Small intestine (tissue), 7 donors: Measurements from ENCODE around the gene MAP3K20. TPM values are rescaled to one million over a fixed set of nuclear protein-coding genes. Genes with fewer than 3 reads are reported as not detected.
"Not testable (repeated sequence)": the region's sequence is repeated elsewhere in the genome, so short reads cannot be mapped to it uniquely, and the experiment has no call there.

Experiments used
- DNase-seq, 2 donors: peaks; one replicate each; pipeline versions ENCODE4 v3.0.0 to v3.0.0-alpha.2; 2013
- FAIRE-seq: peaks from 2 replicates; lab custom pipeline; 2012; peaks lifted over from hg19 to GRCh38; lab: Jason Lieb, UNC
- H3K27ac ChIP-seq, 3 donors: one replicate each; pipeline ENCODE4 v1.5.1; 2013; ENCODE audit warnings: low read length in 2 of 3, mild to moderate bottlenecking in 2 of 3, control low read depth in 1 of 3, inconsistent platforms in 1 of 3, low read depth in 1 of 3, moderate library complexity in 1 of 3
- H3K27me3 ChIP-seq, 3 donors: one replicate each; pipeline ENCODE4 v1.6.1; 2013; ENCODE audit warnings: low read length in 3 of 3, inconsistent platforms in 1 of 3; ENCODE audit not compliant: control insufficient read depth in 3 of 3, insufficient read depth in 3 of 3
- H3K36me3 ChIP-seq, 3 donors: one replicate each; pipeline ENCODE4 v1.6.1; 2013; ENCODE audit warnings: low read length in 3 of 3, inconsistent platforms in 1 of 3, low read depth in 1 of 3, mild to moderate bottlenecking in 1 of 3, moderate library complexity in 1 of 3; ENCODE audit not compliant: control insufficient read depth in 3 of 3, insufficient read depth in 2 of 3
- H3K4me1 ChIP-seq, 3 donors: one replicate each; pipeline ENCODE4 v1.6.1; 2013; ENCODE audit warnings: low read length in 2 of 3, inconsistent platforms in 1 of 3, low read depth in 1 of 3, mild to moderate bottlenecking in 1 of 3, moderate library complexity in 1 of 3; ENCODE audit not compliant: control insufficient read depth in 3 of 3, insufficient read depth in 2 of 3
- H3K4me3 ChIP-seq, 3 donors: one replicate each; pipeline ENCODE4 v1.5.1; 2013; ENCODE audit warnings: low read length in 3 of 3, control low read depth in 1 of 3, inconsistent platforms in 1 of 3, low read depth in 1 of 3, mild to moderate bottlenecking in 1 of 3, moderate library complexity in 1 of 3
- H3K9me3 ChIP-seq, 2 donors: one replicate each; pipeline ENCODE4 v1.6.1; 2013; ENCODE audit warnings: low read depth in 1 of 2, low read length in 1 of 2; ENCODE audit not compliant: control insufficient read depth in 2 of 2, insufficient read depth in 1 of 2
- WGBS, 3 donors: extraction: QIAGEN DNeasy Blood & Tissue Kit; methylation state at CpG; one replicate each; pipeline ENCODE4 v1.1.7; 2013; 5-methylcytosine and 5-hydroxymethylcytosine counted together
- polyA plus RNA-seq, 4 donors: library from polyadenylated mRNA; stranded (reverse) in 3 of 4; unstranded in 1 of 4; fragments of 200-250 nt in 3 of 4; fragments of 120-200 nt in 1 of 4; gene quantifications; one replicate each; pipeline versions ENCODE4 v1.2.1 to v1.2.3, GENCODE V29; 2013
- donor health status: healthy with polysubstance abuse.
- donor health status: control.
- donor health status: control.
- donor health status: Bipolar disorder and iron deficiency.
- donor health status: healthy.

Gene MAP3K20
- polyA plus RNA-seq, 4 donors, result 2.0 to 24.5 (median 13.5) TPM

- Histone ChIP-seq H3K4me1 (no peaks in the 10 kb centered on the region), H3K27me3 (no peaks in the 10 kb centered on the region), H3K9me3 (no peaks in the 10 kb centered on the region), H3K4me3 (no peak overlapping the region), H3K36me3 (peaks cover 0 to 10% (median 0%) of the 10 kb centered on the region in 3 donors), H3K27ac (no peak overlapping the region)
- FAIRE-seq (no peak), DNase-seq (no peak)
Measured at GRCh38 chr2:173117678-173118077, 42.0 kb downstream of the MAP3K20 start.

GRCh38 chr2:173118395-173118794 is 42.7 kb downstream of the MAP3K20 start:
- Histone ChIP-seq H3K36me3 (peaks cover 0 to 10% (median 0%) of the 10 kb centered on the region in 3 donors), H3K4me3 (no peak overlapping the region), H3K27ac (no peak overlapping the region), H3K27me3 (no peaks in the 10 kb centered on the region), H3K4me1 (no peaks in the 10 kb centered on the region), H3K9me3 (no peaks in the 10 kb centered on the region)
- 94 to 95% (median 95%) methylated on average over 1 of the region's 1 CpG for WGBS, 3 donors
- FAIRE-seq (no peak), DNase-seq (no peak)

- peaks cover 0 to 11% (median 0%) of the 10 kb centered on the region in 3 donors for H3K36me3 ChIP-seq
- H3K4me3 ChIP-seq, result no peak overlapping the region
- no peaks in the 10 kb centered on the region for H3K4me1 ChIP-seq
- no peak overlapping the region for H3K27ac ChIP-seq
- 50 to 60% (median 54%) methylated on average over 5 of the region's 5 CpGs for WGBS, 3 donors
- no peak for FAIRE-seq
- DNase-seq, result no peak
- H3K27me3 ChIP-seq, result no peaks in the 10 kb centered on the region
- no peaks in the 10 kb centered on the region for H3K9me3 ChIP-seq
Measured at GRCh38 chr2:173119069-173119807, 43.6 kb downstream of the MAP3K20 start.

GRCh38 chr2:173119944-173120343 is 44.3 kb downstream of the MAP3K20 start:
- no peak for FAIRE-seq
- 55 to 71% (median 65%) methylated on average over 2 of the region's 2 CpGs for WGBS, 3 donors

GRCh38 chr2:173122936-173123335 is 47.3 kb downstream of the MAP3K20 start:
- DNase-seq, result no peak
- Histone ChIP-seq H3K27me3 (no peaks in the 10 kb centered on the region), H3K4me3 (no peak overlapping the region), H3K27ac (no peak overlapping the region), H3K4me1 (no peaks in the 10 kb centered on the region), H3K9me3 (no peaks in the 10 kb centered on the region), H3K36me3 (peaks cover 0 to 16% (median 0%) of the 10 kb centered on the region in 3 donors)
- 97 to 100% (median 97%) methylated on average over 1 of the region's 1 CpG for WGBS, 3 donors
- no peak for FAIRE-seq

More at GRCh38 chr2:173119944-173120343, 44.3 kb downstream of the MAP3K20 start:
- no peak overlapping the region for H3K4me3 ChIP-seq
- H3K27ac ChIP-seq, result no peak overlapping the region
- no peak for DNase-seq
- H3K9me3 ChIP-seq, result no peaks in the 10 kb centered on the region
- no peaks in the 10 kb centered on the region for H3K4me1 ChIP-seq
- peaks cover 0 to 16% (median 0%) of the 10 kb centered on the region in 3 donors for H3K36me3 ChIP-seq
- no peaks in the 10 kb centered on the region for H3K27me3 ChIP-seq

GRCh38 chr2:173124441-173124840 is 48.8 kb downstream of the MAP3K20 start:
- WGBS, 3 donors, result 87 to 95% (median 95%) methylated on average over 3 of the region's 3 CpGs
- DNase-seq (no peak), FAIRE-seq (no peak)
- Histone ChIP-seq H3K27ac (no peak overlapping the region), H3K36me3 (peaks cover 0 to 16% (median 0%) of the 10 kb centered on the region in 3 donors), H3K27me3 (no peaks in the 10 kb centered on the region), H3K4me1 (no peaks in the 10 kb centered on the region), H3K4me3 (no peak overlapping the region), H3K9me3 (no peaks in the 10 kb centered on the region)

- WGBS, 3 donors, result 71 to 83% (median 76%) methylated on average over 1 of the region's 1 CpG
- Histone ChIP-seq H3K27me3 (no peaks in the 10 kb centered on the region), H3K4me1 (no peaks in the 10 kb centered on the region), H3K4me3 (no peak overlapping the region), H3K27ac (no peak overlapping the region), H3K36me3 (peaks cover 0 to 9% (median 0%) of the 10 kb centered on the region in 3 donors), H3K9me3 (no peaks in the 10 kb centered on the region)
- no peak for FAIRE-seq
- DNase-seq, result no peak
Measured at GRCh38 chr2:173126819-173127218, 51.2 kb downstream of the MAP3K20 start.

GRCh38 chr2:173128132-173128531 is 52.5 kb downstream of the MAP3K20 start:
- WGBS, 3 donors, result 98 to 99% (median 99%) methylated on average over 5 of the region's 5 CpGs
- FAIRE-seq, H3K4me1 ChIP-seq, H3K4me3 ChIP-seq, DNase-seq, H3K27ac ChIP-seq, H3K36me3 ChIP-seq, H3K27me3 ChIP-seq, H3K9me3 ChIP-seq: not testable (repeated sequence)
